Fibroblast of pulmonary artery (primary cell): ENCODE data around the gene PGAM1.
A peak's percentile ranks its signal among the peaks of the same experiment; 100 is the strongest.
"Not testable (repeated sequence)": the region's sequence is repeated elsewhere in the genome, so short reads cannot be mapped to it uniquely, and the experiment has no call there.

Source experiments
- DNase-seq: peaks from one replicate; pipeline ENCODE4 v3.0.0-alpha.2; 2010; ENCODE audit warnings: low read depth
- H3K4me3 ChIP-seq: replicated peaks from 2 replicates; pipeline ENCODE4 v1.5.1; 2011; ENCODE audit warnings: low read depth, mild to moderate bottlenecking, control low read depth, low read length, moderate library complexity
- TF ChIP-seq, protein P1 (sequence below): IDR thresholded peaks from 2 replicates; pipeline ENCODE4 v1.5.1; 2011; ENCODE audit warnings: mild to moderate bottlenecking, control low read depth, low read length, inconsistent platforms; ENCODE audit errors: missing control alignments

The PGAM1 gene

DNA sequence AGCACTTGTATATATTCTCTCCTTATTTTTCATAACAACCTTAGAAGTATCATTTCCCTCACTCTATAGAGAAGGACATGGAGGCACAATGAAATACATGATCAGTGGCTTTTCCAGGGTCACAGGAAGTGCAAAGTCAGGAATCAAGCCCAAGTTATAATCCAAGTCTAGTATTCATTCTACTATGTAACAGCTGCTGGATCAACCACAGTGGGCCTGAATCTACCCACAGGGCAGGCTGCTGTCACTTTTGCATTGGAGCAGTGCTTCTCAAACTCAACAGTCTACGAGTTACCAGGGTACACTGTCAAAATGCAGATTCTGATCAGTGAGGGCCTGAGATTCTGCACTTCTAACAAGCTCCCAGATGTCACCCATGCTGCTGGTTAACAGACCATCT is 38.2 kb downstream of the PGAM1 start:
- DNase-seq: no peak
- TF ChIP-seq, protein P1, sequence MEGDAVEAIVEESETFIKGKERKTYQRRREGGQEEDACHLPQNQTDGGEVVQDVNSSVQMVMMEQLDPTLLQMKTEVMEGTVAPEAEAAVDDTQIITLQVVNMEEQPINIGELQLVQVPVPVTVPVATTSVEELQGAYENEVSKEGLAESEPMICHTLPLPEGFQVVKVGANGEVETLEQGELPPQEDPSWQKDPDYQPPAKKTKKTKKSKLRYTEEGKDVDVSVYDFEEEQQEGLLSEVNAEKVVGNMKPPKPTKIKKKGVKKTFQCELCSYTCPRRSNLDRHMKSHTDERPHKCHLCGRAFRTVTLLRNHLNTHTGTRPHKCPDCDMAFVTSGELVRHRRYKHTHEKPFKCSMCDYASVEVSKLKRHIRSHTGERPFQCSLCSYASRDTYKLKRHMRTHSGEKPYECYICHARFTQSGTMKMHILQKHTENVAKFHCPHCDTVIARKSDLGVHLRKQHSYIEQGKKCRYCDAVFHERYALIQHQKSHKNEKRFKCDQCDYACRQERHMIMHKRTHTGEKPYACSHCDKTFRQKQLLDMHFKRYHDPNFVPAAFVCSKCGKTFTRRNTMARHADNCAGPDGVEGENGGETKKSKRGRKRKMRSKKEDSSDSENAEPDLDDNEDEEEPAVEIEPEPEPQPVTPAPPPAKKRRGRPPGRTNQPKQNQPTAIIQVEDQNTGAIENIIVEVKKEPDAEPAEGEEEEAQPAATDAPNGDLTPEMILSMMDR: no peak
- no peak overlapping the region for H3K4me3 ChIP-seq

DNA sequence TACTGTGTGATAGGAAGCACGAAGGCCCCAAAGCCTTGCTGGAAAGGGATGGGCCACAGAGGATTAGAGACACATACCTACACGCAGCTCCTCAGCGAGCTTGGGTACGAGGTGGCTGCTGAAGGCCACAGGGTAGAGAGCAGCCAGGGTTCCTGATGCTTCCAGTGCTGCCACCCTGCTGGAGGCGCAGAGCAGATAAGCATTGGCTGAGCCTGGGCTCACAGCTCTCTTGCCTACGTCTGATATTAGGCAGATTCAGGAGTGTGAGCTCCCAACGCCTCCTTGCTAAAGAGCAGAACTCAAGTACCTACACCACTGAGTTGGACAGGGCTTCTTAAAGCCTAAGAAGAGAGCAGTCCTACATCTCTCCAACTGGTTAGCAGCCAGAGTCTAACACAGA is 40.0 kb downstream of the PGAM1 start:
- TF ChIP-seq, protein P1: no peak
- H3K4me3 ChIP-seq: no peak overlapping the region
- no peak for DNase-seq

DNA sequence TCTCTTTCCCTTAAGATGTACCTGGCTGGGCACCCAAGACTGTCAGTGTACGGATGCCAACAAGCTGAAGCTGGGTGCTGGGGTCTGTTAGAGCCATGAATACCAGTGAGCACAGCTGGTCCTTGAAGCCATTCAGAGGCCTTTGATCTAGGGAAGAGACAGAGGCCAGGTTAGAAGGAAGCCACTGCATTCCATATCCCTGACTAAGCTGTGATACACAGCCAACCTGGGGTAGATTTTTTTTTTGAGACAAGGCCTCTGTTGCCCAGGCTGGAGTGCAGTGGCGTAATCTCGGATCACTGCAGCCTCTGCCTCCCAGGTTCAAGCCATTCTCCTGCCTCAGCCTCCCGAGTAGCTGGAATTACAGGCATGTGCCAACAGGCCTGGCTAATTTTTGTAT is 40.8 kb downstream of the PGAM1 start:
- TF ChIP-seq, protein P1: no peak
- no peak overlapping the region for H3K4me3 ChIP-seq
- DNase-seq: peak; percentile 24

DNA sequence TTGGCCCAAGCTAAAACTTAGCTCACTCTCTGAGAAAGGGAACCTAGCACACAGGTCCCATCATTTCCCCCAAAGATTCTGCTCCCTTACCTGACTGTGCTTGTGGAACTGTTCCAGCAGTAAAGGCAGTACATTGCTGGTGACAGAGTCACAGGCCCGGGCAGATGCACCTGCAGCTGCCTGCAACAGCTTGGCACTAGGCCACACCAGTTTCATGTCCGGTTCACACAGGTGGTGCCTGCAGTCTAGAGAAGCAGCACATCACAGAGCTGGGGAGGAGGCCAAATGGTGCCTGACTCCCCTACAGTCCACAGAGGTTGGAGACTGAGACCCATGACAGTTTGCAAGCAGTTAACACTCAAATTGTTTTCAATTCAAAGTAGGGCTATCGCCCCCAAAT is 42.2 kb downstream of the PGAM1 start:
- no peak for DNase-seq
- TF ChIP-seq, protein P1: no peak
- no peak overlapping the region for H3K4me3 ChIP-seq

DNA sequence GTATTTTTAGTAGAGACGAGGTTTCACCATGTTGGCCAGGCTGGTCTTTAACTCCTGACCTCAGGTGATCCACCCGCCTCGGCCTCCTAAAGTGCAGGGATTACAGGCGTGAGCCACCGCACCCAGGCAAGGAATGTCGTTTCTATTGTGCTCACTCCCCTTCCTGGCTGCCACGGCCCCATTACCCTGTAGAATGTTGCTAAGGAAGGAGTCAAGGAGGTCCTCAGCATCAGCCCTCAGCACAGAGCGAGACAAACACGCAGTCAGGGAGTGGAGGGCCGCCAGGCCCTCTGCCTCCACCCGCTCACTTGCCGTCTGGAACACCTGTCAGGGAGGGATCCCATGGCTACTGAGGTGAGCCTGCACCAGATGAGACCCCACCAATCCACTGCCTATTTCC is 42.8 kb downstream of the PGAM1 start:
- DNase-seq, H3K4me3 ChIP-seq: not testable (repeated sequence)

DNA sequence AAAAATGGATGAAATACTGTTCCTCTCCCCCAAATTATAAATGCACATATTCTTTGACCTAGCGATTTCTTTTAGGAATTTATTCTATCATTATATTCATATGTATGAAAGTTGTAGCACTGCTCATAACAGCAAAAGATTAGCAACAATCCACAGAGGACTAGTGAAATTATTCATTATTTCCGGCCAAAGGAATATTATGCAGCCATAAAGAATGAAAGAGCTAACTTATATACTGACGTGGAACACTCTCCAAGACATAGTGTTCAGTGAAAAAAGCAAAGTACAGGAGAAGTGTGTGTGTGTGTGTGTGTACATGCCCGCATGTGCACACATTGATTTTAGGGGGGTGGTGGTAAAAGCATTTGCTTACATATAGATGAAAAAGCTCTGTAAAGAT is 48.9 kb downstream of the PGAM1 start:
- no peak overlapping the region for H3K4me3 ChIP-seq
- DNase-seq: no peak
- TF ChIP-seq, protein P1: no peak

DNA sequence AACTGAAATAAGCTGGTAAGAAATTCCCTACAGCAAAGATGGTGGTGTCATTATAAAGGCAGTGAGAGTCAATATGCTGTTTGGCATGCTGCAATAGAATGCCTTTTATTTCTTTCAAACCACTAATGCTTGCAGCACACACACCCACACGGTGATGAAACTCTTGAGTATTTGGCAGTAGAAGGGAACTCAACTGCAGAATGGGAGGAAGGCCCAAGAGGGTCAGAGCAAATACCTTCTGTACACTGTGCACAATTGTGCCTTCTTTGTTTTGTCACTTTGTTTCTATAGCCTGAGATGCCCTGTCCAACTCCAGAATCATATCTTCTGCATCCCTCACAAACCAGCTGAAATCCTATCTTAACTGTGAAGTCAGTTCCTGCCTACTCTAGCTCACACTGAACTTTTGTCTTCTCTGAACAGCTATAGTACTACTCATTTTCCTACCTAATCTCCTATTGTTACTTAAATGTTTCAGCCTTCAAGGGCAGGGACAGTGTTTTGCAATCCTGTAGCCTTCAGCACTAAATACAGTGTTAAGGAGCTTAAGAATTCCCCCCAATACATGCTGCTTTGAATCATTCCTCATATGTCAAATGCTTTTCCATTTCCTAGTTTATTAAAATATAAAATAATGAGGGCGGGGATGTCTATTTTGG is 50.1 kb downstream of the PGAM1 start:
- H3K4me3 ChIP-seq: no peak overlapping the region
- DNase-seq: peak; percentile 92

DNA sequence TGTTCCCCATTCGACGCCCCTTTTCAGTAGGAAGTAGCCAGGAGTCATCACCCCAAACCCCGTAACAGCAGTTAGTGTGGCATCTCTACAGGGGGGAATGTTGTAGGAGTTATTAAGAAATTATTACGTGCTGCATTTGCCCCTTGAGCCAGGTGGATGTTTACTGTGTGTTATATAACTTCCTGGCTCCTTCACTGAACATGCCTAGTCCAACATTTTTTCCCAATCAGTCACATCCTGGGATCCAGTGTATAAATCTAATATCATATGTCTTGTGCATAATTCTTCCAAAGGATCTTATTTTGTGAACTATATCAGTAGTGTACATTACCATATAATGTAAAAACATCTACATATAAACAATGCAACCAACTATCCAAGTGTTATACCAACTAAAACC is 53.4 kb downstream of the PGAM1 start:
- H3K4me3 ChIP-seq, DNase-seq: not testable (repeated sequence)

More for the DNA sequence above, 50.1 kb downstream of the PGAM1 start:
- TF ChIP-seq, protein P1: no peak
